ENCODE data around the gene HMG20B.

DNA sequence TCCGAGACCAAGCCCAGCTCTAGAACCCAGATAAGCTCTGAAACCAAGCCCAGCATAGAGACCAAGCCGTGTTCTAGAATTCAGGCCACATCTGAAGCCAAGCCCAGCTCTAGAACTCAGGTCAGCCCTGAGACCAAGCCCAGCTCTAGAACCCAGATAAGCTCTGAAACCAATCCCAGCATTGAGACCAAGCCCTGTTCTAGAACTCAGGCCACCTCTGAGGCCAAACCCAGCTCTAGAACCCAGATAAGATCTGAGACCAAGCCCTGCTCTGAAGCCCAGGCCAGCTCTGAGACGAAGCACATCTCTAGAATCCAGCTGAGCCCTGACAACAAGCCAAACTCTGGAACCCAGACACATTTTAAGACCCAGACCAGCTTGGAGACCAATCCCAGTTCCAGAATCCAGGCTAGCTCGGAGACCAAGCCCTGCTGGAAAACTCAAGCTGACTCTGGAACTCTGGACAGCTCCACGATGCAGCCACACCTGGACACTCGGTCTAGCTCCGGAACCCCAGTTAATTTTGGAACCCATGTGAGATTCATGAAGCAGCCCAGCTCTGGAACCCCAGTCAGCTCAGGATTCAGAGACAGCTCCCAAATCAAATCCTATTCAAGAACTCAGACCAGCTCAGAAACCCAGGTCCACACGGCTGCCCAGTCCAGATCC is 18.4 kb downstream of the HMG20B start:
- TF ChIP-seq POLR2A (IDR thresholded peaks at IDR 0.05): no peak
- TF ChIP-seq, protein P1, sequence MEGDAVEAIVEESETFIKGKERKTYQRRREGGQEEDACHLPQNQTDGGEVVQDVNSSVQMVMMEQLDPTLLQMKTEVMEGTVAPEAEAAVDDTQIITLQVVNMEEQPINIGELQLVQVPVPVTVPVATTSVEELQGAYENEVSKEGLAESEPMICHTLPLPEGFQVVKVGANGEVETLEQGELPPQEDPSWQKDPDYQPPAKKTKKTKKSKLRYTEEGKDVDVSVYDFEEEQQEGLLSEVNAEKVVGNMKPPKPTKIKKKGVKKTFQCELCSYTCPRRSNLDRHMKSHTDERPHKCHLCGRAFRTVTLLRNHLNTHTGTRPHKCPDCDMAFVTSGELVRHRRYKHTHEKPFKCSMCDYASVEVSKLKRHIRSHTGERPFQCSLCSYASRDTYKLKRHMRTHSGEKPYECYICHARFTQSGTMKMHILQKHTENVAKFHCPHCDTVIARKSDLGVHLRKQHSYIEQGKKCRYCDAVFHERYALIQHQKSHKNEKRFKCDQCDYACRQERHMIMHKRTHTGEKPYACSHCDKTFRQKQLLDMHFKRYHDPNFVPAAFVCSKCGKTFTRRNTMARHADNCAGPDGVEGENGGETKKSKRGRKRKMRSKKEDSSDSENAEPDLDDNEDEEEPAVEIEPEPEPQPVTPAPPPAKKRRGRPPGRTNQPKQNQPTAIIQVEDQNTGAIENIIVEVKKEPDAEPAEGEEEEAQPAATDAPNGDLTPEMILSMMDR (IDR thresholded peaks at IDR 0.05): no peak
